HEK293 (cell line): ENCODE measurements around the gene EYS.

ENCODE experiments used
- BCL11A ChIP-seq: fragments of 450-650 bp; formaldehyde crosslinking; IDR thresholded peaks from 2 replicates; pipeline ENCODE4 v1.5.1; 2016; ENCODE audit warnings: low read depth, missing biosample characterization, missing genetic modification characterization
- BCL11B ChIP-seq: fragments of 450-650 bp; formaldehyde crosslinking; IDR thresholded peaks from 2 replicates; pipeline ENCODE4 v1.5.1; 2016; ENCODE audit warnings: low read depth, missing biosample characterization, missing genetic modification characterization
- HOXA7 ChIP-seq: sonication (generic); formaldehyde crosslinking; IDR thresholded peaks from 2 replicates; pipeline ENCODE4 v1.8.1; 2022; ENCODE audit warnings: missing genetic modification reagents, borderline replicate concordance
- HOXD13 ChIP-seq: sonication (generic); formaldehyde crosslinking; IDR thresholded peaks from 2 replicates; pipeline ENCODE4 v1.8.0; 2022; ENCODE audit warnings: missing genetic modification reagents, borderline replicate concordance
- KLF1 ChIP-seq: fragments of 450-650 bp; formaldehyde crosslinking; IDR thresholded peaks from 2 replicates; pipeline ENCODE4 v1.5.1; 2016; ENCODE audit warnings: missing biosample characterization, missing genetic modification characterization
- PRDM10 ChIP-seq: fragments of 450-650 bp; formaldehyde crosslinking; IDR thresholded peaks from 2 replicates; pipeline ENCODE4 v1.5.1; 2016; ENCODE audit warnings: missing biosample characterization, missing genetic modification characterization
- REST ChIP-seq: fragments of 450-650 bp; formaldehyde crosslinking; IDR thresholded peaks from 2 replicates; pipeline ENCODE4 v1.5.1; 2016; ENCODE audit warnings: missing biosample characterization, missing genetic modification characterization
- ZBTB7A ChIP-seq: fragments of 450-650 bp; formaldehyde crosslinking; IDR thresholded peaks from 2 replicates; pipeline ENCODE4 v1.5.1; 2016; ENCODE audit warnings: low read depth, missing biosample characterization, missing genetic modification characterization
- ZNF140 ChIP-seq: fragments of 450-650 bp; formaldehyde crosslinking; IDR thresholded peaks from 2 replicates; pipeline ENCODE4 v1.5.1; 2016; ENCODE audit warnings: missing biosample characterization, missing genetic modification characterization
- ZNF274 ChIP-seq, 2 experiments: fragments of 200-500 bp in 1 of 2; fragments of 450-650 bp in 1 of 2; sonication (Bioruptor generic) in 1 of 2; formaldehyde crosslinking in 1 of 2; IDR thresholded peaks; 2 replicates each; pipeline versions ENCODE4 v1.5.1 to v1.6.1; 2014 to 2016; ENCODE audit warnings: borderline replicate concordance in 1 of 2, inconsistent platforms in 1 of 2, low read length in 1 of 2, missing biosample characterization in 1 of 2, missing genetic modification characterization in 1 of 2
- ZNF501 ChIP-seq: fragments of 450-650 bp; formaldehyde crosslinking; IDR thresholded peaks from 2 replicates; pipeline ENCODE4 v1.5.1; 2016; ENCODE audit warnings: missing biosample characterization, missing genetic modification characterization
- TF ChIP-seq, protein P1 (sequence below): fragments of 450-650 bp; formaldehyde crosslinking; IDR thresholded peaks from 2 replicates; pipeline ENCODE4 v1.5.1; 2016; ENCODE audit warnings: missing biosample characterization, missing genetic modification characterization

GRCh38 chr6:64729522-64729921 lies 977.5 kb downstream of the EYS start:
- no peak for TF ChIP-seq PRDM10
- TF ChIP-seq, protein P1, sequence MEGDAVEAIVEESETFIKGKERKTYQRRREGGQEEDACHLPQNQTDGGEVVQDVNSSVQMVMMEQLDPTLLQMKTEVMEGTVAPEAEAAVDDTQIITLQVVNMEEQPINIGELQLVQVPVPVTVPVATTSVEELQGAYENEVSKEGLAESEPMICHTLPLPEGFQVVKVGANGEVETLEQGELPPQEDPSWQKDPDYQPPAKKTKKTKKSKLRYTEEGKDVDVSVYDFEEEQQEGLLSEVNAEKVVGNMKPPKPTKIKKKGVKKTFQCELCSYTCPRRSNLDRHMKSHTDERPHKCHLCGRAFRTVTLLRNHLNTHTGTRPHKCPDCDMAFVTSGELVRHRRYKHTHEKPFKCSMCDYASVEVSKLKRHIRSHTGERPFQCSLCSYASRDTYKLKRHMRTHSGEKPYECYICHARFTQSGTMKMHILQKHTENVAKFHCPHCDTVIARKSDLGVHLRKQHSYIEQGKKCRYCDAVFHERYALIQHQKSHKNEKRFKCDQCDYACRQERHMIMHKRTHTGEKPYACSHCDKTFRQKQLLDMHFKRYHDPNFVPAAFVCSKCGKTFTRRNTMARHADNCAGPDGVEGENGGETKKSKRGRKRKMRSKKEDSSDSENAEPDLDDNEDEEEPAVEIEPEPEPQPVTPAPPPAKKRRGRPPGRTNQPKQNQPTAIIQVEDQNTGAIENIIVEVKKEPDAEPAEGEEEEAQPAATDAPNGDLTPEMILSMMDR (tag by site-specific recombination) = no peak
- TF ChIP-seq BCL11B (tag by site-specific recombination) = no peak
- TF ChIP-seq ZBTB7A = no peak
- no peak for TF ChIP-seq HOXA7
- TF ChIP-seq HOXD13 (CRISPR knock-in tag) = no peak
- no peak for TF ChIP-seq ZNF274 (IDR thresholded peaks at IDR 0.05; ENCODE audit: low read length)
- no peak for TF ChIP-seq ZNF274 (tag by site-specific recombination; IDR thresholded peaks at IDR 0.05; ENCODE audit: borderline replicate concordance)
- no peak for TF ChIP-seq REST (tag by site-specific recombination)
- no peak for TF ChIP-seq ZNF140
- TF ChIP-seq BCL11A = no peak
- TF ChIP-seq KLF1 (tag by site-specific recombination) = no peak
- no peak for TF ChIP-seq ZNF501 (tag by site-specific recombination)
